ENCODE data around the gene REXO1. TPM values are rescaled to one million over a fixed set of nuclear protein-coding genes. Genes with fewer than 3 reads are reported as not detected.

REXO1 gene
- total and polyA plus RNA-seq, 2 of the 13 experiments (the other 11 are each of a cell fraction or from before 2014, with no cell fraction given): 5.0 to 11.2 TPM

DNA sequence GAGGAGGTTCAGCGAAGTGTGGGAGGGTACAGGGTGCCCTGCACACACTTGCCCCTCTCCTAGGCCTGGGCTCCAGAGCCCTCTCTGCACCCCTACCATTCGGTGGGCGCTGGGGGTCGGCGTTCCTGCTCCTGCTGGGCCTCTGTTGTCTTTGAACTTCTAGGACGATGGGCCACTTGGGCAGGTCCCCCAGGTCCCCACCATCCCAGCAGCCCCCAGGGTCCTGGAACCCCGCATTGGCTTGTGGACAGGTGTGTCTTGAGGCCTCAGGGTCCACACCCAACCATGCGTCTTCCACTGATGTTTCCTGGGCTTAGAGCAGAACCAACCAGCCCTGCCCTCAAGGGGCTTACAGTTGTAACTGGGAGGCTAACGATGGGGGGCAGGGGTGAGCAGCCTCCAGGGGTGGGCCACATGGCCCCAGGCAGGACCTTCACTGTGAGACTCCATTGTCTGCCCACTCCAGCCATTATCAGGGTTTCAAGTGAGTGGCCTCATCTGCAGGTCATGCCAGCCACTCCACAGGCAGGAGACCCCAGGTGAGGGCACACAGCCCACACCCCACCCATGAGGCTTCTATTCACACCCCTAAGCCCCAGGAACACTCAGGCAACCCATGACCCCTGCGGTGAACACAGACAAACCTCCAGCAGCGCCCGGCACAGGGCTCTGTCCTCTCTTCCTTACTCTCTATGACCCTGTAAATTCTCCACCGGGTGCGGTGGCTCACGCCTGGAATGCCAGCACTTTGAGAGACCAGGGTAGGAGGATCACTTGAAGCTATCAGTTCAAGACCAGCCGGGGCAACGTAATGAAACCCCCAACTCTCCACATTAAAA is 17.1 kb upstream of the REXO1 start (continued):
- TF ChIP-seq SOX5 (CRISPR knock-in tag; IDR thresholded peaks at IDR 0.05; ENCODE audit: borderline replicate concordance): no peak
- TF ChIP-seq MBD4 (IDR thresholded peaks at IDR 0.05; ENCODE audit: borderline replicate concordance, low read length): no peak
- TF ChIP-seq, protein P1, sequence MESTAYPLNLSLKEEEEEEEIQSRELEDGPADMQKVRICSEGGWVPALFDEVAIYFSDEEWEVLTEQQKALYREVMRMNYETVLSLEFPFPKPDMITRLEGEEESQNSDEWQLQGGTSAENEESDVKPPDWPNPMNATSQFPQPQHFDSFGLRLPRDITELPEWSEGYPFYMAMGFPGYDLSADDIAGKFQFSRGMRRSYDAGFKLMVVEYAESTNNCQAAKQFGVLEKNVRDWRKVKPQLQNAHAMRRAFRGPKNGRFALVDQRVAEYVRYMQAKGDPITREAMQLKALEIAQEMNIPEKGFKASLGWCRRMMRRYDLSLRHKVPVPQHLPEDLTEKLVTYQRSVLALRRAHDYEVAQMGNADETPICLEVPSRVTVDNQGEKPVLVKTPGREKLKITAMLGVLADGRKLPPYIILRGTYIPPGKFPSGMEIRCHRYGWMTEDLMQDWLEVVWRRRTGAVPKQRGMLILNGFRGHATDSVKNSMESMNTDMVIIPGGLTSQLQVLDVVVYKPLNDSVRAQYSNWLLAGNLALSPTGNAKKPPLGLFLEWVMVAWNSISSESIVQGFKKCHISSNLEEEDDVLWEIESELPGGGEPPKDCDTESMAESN (CRISPR knock-in tag; conservative IDR thresholded peaks at IDR 0.05): peak; percentile 92; the same call in 1 of the 2 replicates
- no peak for TF ChIP-seq ZNF530 (CRISPR knock-in tag; IDR thresholded peaks at IDR 0.05; ENCODE audit: low read depth)
- no peak for TF ChIP-seq ZNF343 (CRISPR knock-in tag; IDR thresholded peaks at IDR 0.05)
- TF ChIP-seq ZNF788 (CRISPR knock-in tag; IDR thresholded peaks at IDR 0.05; ENCODE audit: borderline replicate concordance): peak; percentile 62; the same call in 1 of the 2 replicates
- no peak for TF ChIP-seq MAFK (conservative IDR thresholded peaks at IDR 0.05 in 1 of 2, IDR thresholded peaks at IDR 0.05 in 1 of 2; ENCODE audit: low read length in 2 of 2)
- no peak for TF ChIP-seq KMT2A (CRISPR knock-in tag; IDR thresholded peaks at IDR 0.05)
- TF ChIP-seq GATAD2A (CRISPR knock-in tag; IDR thresholded peaks at IDR 0.05): no peak
- no peak for TF ChIP-seq ZBTB21 (CRISPR knock-in tag; IDR thresholded peaks at IDR 0.05)
- no peak for TF ChIP-seq ZNF724P (CRISPR knock-in tag; IDR thresholded peaks at IDR 0.05; ENCODE audit: borderline replicate concordance)
- TF ChIP-seq ELF4 (CRISPR knock-in tag; IDR thresholded peaks at IDR 0.05; ENCODE audit: borderline replicate concordance): no peak
- TF ChIP-seq NBN (conservative IDR thresholded peaks at IDR 0.05): no peak
- TF ChIP-seq CHCHD3 (CRISPR knock-in tag; IDR thresholded peaks at IDR 0.05): no peak
- TF ChIP-seq MTA3 (CRISPR knock-in tag; IDR thresholded peaks at IDR 0.05): no peak
- TF ChIP-seq ZNF432 (CRISPR knock-in tag; IDR thresholded peaks at IDR 0.05; ENCODE audit: borderline replicate concordance): no peak
- TF ChIP-seq ZNF260 (CRISPR knock-in tag; IDR thresholded peaks at IDR 0.05; ENCODE audit: borderline replicate concordance, low read depth): no peak
- TF ChIP-seq ZNF318 (CRISPR knock-in tag; IDR thresholded peaks at IDR 0.05): no peak
- TF ChIP-seq ZBTB3 (CRISPR knock-in tag; IDR thresholded peaks at IDR 0.05; ENCODE audit: borderline replicate concordance, low read depth): no peak
- TF ChIP-seq KDM5A (IDR thresholded peaks at IDR 0.05; ENCODE audit: borderline replicate concordance, low read length): no peak

Data from HepG2 (cell line).